ENCODE data around the gene CHRNG.
"Not testable (repeated sequence)": the region's sequence is repeated elsewhere in the genome, so short reads cannot be mapped to it uniquely, and the experiment has no call there.

Gene CHRNG

GRCh38 chr2:232528746-232529460, 10.6 kb upstream of the CHRNG start:
- no peak for DNase-seq

DNA sequence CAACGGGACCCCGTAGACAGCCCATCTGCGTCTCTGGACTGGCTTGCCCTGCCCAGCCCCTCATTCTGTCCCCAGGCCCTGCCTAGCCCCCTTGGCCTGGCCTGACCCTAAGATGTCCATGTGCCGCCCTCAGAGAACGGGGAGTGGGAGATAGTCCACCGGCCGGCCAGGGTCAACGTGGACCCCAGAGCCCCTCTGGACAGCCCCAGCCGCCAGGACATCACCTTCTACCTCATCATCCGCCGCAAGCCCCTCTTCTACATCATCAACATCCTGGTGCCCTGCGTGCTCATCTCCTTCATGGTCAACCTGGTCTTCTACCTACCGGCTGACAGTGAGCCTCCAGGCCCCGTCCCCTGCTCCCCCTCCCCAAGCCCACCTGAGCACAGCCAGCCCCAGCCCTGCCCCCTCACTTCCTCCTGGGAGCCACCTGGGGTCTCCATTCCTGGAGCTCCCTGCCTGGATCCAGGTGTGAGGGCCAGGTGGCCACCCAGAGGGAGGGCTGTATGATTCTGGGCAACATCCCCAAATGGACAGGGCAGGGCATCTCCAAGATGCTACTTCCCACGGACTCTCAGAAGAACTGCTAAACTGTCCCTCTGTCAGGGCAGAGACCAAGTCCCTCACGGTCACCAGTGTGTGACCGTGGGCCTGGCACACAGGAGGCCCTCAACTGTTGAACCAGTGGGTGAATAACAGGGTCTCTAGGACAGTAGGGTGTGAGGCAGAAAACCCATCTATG, 9.5 kb upstream of the CHRNG start:
- no peak for DNase-seq

DNA sequence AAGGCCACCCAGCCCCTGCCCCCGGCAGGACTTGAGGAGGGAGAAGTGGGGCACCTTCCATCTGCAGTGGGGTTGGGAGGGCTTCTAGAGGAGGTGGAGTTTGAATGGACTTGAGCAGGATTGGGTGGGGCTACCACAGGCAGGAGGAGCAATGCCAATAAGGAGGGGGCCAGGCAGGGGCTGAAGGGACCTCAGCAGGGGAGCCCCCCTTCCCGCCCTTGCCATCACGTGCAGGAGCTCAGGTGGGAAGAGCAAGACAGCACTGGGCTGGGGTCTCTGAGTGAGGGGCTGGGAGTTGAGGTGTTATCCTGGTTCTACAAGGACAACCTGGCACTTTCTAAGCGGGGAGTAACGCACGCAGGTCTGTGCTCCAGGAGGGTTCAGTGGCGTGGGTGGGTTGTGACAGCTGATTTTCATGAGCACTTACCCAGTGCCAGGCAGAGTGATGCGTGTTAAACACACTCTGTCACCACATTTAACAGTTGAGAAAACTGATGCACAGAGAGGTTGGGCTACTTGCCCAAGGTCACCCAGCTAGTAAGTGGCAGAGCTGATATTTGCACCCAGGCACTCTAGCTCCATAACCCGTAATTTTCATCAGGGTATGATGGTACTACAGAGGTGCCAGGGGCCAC, 8.7 kb upstream of the CHRNG start:
- no peak for DNase-seq

DNA sequence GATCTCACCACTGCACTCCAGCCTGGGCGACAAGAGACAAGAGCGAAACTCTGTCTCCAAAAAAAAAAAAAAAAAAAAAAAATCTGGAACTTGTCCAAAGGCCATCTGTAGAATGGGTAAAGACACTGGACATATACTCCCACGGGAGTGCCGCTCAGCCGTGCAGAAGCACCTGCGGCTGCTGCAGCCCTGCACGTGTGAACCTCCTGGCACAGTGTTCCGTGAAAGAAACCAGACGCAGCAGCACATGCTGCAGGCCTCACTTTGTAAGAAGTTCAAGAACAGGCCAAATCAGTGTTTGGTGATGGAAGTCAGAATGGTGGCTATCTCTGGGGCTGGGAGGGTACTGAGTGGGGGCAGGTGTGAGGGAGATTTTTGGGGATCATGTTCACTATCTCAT, 7.1 kb upstream of the CHRNG start:
- DNase-seq, result no peak

- not testable (repeated sequence) for DNase-seq
These were observed 6.7 kb upstream of the CHRNG start for GRCh38 chr2:232532821-232533220.

DNA sequence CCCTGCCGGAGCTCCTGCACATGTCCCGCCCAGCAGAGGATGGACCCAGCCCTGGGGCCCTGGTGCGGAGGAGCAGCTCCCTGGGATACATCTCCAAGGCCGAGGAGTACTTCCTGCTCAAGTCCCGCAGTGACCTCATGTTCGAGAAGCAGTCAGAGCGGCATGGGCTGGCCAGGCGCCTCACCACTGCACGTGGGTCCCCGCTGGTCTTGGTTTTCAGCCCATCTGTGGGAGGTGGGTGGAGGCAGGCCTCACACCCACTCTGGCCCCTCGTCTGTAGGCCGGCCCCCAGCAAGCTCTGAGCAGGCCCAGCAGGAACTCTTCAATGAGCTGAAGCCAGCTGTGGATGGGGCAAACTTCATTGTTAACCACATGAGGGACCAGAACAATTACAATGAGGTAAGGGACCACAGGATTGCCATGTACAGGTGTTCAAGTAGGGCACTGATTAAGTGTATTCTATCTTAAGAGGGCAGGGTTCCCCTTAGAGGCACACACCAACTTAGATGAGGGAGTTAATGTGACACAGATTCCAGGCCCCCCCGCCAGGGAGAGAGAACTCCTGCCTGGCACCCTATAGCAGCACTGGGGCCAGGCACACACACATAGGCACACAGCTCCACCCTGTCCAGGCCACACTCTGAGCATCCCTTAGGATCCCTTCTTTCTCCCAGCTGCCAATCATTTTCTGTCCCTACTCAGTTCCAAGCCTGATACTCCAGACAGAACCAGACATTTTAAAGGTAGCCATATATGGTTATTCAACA, 5.4 kb upstream of the CHRNG start:
- no peak for DNase-seq

DNA sequence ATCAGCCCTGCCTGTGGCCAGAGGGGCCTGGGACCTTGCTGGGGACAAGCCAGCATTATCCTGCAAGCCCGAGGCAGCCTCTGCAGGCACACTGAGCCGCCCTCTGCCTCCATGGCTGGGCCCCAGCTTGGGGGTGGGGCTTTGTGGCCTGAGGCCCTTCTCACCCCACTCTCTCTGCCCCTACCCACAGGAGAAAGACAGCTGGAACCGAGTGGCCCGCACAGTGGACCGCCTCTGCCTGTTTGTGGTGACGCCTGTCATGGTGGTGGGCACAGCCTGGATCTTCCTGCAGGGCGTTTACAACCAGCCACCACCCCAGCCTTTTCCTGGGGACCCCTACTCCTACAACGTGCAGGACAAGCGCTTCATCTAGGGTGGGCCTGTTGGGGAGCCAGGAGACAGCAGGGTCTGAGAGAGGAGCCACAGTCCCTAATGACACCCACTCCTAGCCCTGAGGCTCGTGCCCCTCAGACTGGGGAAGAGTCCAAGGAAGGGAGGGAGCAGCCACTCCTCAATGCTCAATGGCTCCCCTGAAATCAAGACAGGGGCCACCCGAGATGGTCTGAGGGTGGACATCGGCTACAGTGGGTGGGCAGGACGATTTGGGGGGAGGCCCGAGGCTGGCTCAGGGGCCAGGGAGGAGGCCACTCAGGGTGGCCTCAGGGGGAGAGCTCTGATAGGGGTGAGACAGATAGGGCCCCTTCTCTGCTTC, 4.4 kb upstream of the CHRNG start:
- DNase-seq, result no peak

DNA sequence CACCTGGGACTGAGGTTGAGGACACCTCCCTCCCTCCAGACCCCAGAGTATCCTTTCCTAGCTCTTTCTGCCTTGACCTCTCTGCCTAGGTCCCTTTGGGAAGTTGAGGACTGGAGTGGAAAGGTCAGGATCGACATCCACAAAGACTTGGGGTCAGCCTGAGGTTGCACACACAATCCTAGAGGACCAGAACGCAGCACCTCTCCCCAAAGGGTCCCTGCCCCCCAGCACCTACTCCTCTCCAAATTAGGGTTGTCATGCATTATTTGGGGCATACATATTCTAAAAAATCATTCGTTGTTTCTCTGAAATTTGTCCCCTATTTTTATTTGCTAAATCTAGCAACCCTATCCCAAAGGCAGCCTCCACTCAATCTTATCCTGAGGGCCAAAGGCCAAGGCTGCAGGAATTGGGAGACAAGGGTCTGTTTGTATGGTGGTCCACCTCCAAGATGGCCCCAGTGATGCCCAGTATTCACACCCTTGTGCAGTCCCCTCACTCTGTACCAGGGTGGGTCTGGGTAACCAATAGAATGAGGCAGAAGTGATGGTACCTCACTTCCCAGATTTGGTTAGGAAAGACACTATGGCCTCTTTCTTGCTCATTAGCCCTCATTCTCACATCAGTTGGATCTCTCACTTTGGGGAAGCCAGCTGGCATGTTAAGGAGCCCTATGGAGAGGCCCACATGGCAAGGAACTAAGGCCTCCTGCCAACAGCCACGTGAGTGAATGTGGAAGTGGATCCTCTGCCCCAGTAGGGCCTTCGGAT, 3.5 kb upstream of the CHRNG start:
- no peak for DNase-seq

- no peak for DNase-seq
These were observed 2.4 kb upstream of the CHRNG start for GRCh38 chr2:232537079-232537478.

DNA sequence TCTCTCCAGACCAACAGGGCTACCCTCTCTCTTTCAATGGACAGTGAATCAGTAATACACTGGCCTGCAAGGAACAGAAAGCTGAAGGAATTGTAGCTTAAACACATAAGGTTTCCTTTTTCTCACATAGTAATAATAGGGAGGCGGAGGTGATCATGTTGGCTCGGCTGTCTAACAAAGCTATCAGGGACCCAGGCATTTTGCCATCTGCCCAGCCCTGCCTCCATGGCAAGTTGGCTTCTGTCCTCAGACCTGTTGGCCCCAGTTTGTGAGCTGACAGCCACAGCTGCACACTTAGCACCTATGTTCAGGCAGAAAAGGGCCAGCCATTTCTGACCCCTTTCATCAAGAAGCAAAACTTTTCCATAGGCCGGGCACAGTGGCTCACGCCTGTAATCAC, 2.0 kb upstream of the CHRNG start:
- DNase-seq, result no peak

GRCh38 chr2:232538671-232539070, 821 bp upstream of the CHRNG start:
- DNase-seq, result no peak

DNA sequence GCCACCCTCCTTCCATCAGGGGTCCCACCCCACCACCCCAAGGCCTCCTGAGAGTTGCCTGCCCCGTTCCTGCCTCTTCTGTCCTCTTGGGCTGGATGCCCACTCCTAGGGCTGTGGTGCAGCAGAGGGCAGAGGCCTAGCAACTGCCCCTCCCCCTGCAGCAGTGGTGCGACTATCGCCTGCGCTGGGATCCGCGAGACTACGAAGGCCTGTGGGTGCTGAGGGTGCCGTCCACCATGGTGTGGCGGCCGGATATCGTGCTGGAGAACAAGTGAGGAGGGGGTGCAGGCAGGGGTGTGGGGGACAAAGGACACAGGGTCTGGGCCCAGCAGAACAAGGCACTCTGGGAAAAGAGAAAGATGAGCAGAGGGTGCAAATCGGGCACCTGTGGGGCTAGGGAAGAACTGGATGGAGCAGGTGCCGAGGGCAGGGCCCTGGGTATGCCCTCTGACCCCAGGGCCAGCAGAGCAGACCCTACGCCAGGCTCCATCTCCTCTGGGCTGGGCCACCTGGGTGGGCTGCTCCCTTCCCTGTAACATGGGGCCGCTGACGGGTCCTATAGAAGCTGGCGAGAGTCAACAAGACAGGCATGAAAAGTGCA, 1.0 kb downstream of the CHRNG start:
- no peak for DNase-seq

DNA sequence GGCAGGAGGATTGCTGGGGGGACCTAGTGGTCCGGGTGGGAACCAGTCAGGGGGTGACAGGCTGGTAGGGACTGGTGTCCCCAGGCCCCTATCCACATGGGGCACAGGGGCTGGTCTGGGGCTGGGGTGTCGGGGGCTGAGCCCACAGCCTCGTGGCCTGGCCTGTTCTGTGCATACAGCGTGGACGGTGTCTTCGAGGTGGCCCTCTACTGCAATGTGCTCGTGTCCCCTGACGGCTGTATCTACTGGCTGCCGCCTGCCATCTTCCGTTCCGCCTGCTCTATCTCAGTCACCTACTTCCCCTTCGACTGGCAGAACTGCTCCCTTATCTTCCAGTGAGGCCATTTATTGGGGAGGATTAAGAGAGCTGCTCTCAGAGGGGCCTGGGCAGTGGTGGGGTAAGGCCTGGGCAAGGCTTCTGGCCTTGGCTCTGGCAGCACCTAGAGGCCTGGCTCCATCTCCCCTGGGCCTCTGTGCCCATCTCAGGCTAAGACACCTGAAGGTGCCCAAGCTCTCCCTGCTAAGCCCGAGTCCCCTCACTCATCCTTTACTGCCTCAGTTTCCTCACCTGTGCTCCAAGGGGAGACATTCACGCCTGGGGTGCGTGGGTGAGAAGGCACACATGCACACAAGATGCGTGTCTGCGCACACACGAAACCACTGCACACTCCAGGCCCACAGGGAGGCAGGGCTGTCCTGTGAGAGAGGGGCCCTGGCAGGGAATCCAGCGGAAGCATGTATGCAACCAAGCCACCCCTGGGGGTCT, 1.9 kb downstream of the CHRNG start:
- DNase-seq, result no peak

DNA sequence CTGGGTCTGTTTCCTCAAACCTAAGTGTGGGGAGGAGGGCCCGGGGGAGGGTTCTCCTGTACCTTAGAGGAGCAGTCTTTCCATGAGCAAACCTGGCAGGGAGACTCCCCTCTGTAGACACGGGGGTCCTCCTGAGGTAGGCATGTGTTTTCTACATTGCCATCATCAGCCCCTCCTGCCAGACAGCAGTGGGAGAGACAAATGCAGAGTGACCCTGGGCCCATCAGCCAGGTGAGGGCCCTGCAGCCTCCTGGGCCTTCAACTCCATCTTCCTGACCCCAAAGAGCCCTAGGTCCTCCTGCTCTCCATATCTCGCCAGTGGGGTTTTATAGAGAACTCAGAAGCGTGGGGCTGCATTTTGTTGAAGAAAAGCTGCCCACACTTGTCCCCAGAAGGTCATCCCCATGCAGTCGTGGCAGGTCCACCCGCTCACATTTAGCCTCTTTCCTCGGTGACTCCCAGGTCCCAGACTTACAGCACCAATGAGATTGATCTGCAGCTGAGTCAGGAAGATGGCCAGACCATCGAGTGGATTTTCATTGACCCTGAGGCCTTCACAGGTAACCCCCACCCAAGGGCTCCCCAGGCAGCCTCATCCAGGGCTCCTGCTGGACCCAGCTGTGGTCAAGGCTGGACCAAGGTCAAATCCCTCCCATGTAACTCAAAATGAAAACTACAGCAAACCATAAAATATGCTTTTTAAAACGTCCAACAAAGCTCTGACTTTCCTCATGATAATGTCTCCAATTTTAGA, 2.6 kb downstream of the CHRNG start:
- no peak for DNase-seq

- DNase-seq, result no peak
These were observed 3.4 kb downstream of the CHRNG start for GRCh38 chr2:232542715-232543467.

DNA sequence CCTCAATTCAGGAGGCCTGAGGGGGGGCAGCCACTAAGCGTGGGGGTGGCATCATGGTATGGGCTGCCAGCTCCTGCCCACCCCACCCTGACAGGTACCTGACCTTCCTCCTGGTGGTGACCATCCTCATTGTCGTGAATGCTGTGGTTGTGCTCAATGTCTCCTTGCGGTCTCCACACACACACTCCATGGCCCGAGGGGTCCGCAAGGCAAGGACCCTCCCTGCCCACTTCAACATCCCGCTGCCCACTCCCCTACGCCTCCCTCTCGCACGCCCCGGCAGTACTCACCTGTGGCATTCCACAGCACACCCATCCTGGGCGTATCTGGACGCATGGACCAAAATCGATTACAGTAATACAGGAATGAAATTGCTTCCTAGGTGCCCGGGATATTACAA, 4.0 kb downstream of the CHRNG start:
- no peak for DNase-seq

- no peak for DNase-seq
These were observed 4.6 kb downstream of the CHRNG start for GRCh38 chr2:232543928-232544631.

DNA sequence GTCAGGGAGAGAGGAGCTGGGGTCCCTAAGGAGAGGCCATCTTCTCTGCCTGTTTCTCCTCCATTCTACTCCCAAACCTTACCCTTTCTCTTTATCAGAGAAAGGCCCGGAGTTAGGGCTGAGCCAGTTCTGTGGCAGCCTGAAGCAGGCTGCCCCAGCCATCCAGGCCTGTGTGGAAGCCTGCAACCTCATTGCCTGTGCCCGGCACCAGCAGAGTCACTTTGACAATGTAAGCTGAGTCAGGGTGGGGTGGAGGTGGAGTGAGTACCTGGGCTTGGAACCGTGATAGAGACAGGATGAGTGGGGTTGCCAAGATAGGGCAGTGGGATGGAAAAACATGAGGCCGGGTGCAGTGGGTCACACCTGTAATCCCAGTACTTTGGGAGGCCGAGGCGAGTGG, 5.2 kb downstream of the CHRNG start:
- no peak for DNase-seq

Data from kidney glomerular epithelial cell (primary cell).